ENCODE data around the gene ATP2A1.

ATP2A1 gene

DNA sequence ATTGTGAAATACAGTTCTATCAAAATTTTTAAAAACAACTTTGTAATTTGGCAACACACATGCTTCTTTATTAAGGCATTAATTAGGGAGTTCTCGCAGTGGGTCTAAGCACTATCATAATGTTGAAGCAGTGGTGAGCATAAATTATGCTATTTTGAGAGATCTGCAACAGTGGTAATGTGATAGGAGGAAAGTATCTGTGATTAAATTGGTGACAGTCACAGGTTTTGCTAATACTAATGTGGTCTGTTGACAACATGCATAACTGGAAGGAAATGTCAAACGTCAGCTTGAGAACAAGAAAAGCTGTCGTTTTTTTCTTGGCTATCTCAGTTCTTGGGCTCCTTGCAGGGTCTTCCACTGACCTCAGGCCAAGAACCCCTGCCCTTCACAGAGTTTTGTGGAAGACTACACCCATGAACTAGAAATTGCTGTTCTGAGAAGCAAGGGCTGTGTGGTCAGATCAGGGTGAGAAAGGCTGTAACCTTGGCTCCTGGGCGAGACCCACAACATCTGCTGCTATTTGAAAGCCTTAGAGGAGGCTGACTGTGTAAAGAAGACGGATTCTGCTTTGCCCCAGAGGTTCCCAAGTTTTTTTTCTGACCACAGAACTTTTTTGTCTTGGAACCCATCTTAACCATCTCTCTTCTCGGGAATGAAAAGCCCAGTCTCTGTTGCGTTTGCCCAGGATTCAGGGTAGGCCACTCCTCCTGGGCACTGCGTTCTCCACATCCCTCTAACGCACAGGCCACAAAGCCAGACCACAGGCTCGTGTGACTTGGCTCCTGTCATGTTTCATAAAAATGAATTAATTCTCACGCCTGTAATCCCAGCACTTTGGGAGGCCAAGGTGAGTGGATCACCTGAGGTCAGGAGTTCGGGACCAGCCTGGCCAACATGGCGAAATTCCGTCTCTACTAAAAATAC lies 13.9 kb downstream of the ATP2A1 start:
- Histone ChIP-seq H3K9me3 (ENCODE audit: control insufficient read depth, low read length) (no peaks in the 10 kb centered on the region), H3K36me3 (ENCODE audit: control insufficient read depth, insufficient read depth, low read length) (no peaks in the 10 kb centered on the region), H2AFZ (no peak overlapping the region), H3K4me3 (ENCODE audit: low read depth, low read length) (no peak overlapping the region), H3K9ac (no peak overlapping the region), H3K79me2 (no peaks in the 10 kb centered on the region), H3K4me1 (no peaks in the 10 kb centered on the region), H3K4me2 (ENCODE audit: low read length) (no peak overlapping the region), H3K27ac (no peak overlapping the region), H3K27me3 (ENCODE audit: control insufficient read depth, insufficient read depth, low read length) (no peaks in the 10 kb centered on the region)
- TF ChIP-seq, protein P1, sequence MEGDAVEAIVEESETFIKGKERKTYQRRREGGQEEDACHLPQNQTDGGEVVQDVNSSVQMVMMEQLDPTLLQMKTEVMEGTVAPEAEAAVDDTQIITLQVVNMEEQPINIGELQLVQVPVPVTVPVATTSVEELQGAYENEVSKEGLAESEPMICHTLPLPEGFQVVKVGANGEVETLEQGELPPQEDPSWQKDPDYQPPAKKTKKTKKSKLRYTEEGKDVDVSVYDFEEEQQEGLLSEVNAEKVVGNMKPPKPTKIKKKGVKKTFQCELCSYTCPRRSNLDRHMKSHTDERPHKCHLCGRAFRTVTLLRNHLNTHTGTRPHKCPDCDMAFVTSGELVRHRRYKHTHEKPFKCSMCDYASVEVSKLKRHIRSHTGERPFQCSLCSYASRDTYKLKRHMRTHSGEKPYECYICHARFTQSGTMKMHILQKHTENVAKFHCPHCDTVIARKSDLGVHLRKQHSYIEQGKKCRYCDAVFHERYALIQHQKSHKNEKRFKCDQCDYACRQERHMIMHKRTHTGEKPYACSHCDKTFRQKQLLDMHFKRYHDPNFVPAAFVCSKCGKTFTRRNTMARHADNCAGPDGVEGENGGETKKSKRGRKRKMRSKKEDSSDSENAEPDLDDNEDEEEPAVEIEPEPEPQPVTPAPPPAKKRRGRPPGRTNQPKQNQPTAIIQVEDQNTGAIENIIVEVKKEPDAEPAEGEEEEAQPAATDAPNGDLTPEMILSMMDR (IDR thresholded peaks at IDR 0.05) = no peak

DNA sequence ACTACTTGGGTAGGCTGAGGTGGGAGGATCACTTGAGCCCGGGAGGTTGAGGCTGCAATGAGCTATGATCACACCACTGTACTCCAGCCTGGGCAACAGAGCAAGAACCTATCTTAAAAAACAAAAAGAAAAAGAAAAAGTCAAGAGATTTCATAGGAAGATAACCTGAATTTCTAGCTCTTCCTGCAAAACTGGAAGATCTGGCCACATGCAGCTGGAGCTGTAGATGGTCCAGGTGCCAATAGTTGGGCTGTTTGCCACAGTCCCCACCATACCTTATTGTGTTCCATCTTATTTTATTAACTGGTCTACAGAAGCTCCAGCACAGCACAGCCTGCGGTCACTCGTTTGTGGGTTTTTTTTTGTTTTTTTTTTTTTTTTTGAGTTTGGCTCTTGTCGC lies 15.0 kb downstream of the ATP2A1 start:
- Histone ChIP-seq H3K79me2 (no peaks in the 10 kb centered on the region), H3K27ac (no peak overlapping the region), H3K9ac (no peak overlapping the region), H3K4me1 (no peaks in the 10 kb centered on the region), H3K36me3 (ENCODE audit: control insufficient read depth, insufficient read depth, low read length) (no peaks in the 10 kb centered on the region), H3K4me2 (ENCODE audit: low read length) (no peak overlapping the region), H3K9me3 (ENCODE audit: control insufficient read depth, low read length) (no peaks in the 10 kb centered on the region), H3K4me3 (ENCODE audit: low read depth, low read length) (no peak overlapping the region), H3K27me3 (ENCODE audit: control insufficient read depth, insufficient read depth, low read length) (no peaks in the 10 kb centered on the region), H2AFZ (no peak overlapping the region)
- TF ChIP-seq, protein P1 (IDR thresholded peaks at IDR 0.05) = no peak

DNA sequence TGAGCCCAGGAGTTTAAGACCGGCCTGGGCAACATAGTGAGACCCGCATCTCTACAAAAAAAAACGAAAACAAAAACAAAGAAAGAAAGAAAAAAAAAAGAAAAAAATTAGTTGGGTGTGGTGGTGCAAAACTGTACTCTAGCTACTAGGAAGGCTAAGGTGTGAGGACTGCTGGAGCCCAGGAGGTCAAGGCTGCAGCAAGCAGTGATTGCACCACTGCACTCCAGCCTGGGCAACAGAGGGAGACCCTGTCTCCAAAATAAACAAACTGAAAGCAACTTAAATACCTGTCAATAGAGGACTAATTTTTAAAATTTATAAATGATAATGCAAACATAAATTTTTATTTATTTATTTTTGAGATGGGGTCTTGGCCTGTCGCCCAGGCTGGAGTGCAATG lies 17.3 kb downstream of the ATP2A1 start:
- TF ChIP-seq, protein P1 (IDR thresholded peaks at IDR 0.05) = no peak
- Histone ChIP-seq H3K27me3 (ENCODE audit: control insufficient read depth, insufficient read depth, low read length) (no peaks in the 10 kb centered on the region), H3K9me3 (ENCODE audit: control insufficient read depth, low read length) (no peaks in the 10 kb centered on the region), H3K36me3 (ENCODE audit: control insufficient read depth, insufficient read depth, low read length) (no peaks in the 10 kb centered on the region), H3K9ac (no peak overlapping the region), H3K27ac (no peak overlapping the region), H3K4me3 (ENCODE audit: low read depth, low read length) (no peak overlapping the region), H3K79me2 (no peaks in the 10 kb centered on the region), H2AFZ (no peak overlapping the region), H3K4me1 (no peaks in the 10 kb centered on the region), H3K4me2 (ENCODE audit: low read length) (no peak overlapping the region)

DNA sequence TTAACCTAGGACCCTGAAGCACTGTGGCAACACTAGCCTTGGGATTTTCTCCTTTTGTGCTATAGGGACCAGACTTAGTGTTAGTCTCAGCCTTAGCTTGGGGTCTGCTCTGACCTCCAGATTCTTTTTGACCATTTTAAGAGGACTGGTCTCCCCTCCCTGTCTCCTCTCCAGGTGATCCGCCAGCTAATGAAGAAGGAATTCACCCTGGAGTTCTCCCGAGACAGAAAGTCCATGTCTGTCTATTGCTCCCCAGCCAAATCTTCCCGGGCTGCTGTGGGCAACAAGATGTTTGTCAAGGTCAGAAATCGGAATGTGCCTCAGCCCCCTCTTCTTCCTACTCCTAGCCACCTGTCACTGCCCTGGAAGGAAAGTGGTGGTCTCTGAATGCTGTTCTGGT lies 19.5 kb downstream of the ATP2A1 start:
- Histone ChIP-seq H3K27me3 (ENCODE audit: control insufficient read depth, insufficient read depth, low read length) (no peaks in the 10 kb centered on the region), H3K79me2 (no peaks in the 10 kb centered on the region), H3K9me3 (ENCODE audit: control insufficient read depth, low read length) (no peaks in the 10 kb centered on the region), H3K9ac (no peak overlapping the region), H3K27ac (no peak overlapping the region), H3K4me3 (ENCODE audit: low read depth, low read length) (no peak overlapping the region), H3K36me3 (ENCODE audit: control insufficient read depth, insufficient read depth, low read length) (no peaks in the 10 kb centered on the region), H3K4me2 (ENCODE audit: low read length) (no peak overlapping the region), H3K4me1 (no peaks in the 10 kb centered on the region), H2AFZ (no peak overlapping the region)
- TF ChIP-seq, protein P1 (IDR thresholded peaks at IDR 0.05) = no peak

DNA sequence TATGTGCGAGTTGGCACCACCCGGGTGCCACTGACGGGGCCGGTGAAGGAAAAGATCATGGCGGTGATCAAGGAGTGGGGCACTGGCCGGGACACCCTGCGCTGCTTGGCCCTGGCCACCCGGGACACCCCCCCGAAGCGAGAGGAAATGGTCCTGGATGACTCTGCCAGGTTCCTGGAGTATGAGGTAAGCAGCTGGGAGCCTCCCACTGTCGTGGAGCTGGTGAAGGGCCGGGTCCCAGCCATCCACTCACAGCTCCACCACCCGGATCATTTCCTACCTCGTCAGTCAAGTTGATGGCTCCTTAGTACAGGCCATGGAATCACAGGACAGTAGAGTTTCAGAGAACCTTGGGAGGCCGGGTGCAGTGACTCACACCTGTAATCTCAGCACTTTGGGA lies 20.0 kb downstream of the ATP2A1 start:
- no peak overlapping the region for H3K9ac ChIP-seq
- H3K4me1 ChIP-seq = no peaks in the 10 kb centered on the region
- H3K27ac ChIP-seq = no peak overlapping the region
- H3K4me3 ChIP-seq (ENCODE audit: low read depth, low read length) = no peak overlapping the region
- no peaks in the 10 kb centered on the region for H3K79me2 ChIP-seq
- no peak overlapping the region for H2AFZ ChIP-seq
- no peaks in the 10 kb centered on the region for H3K9me3 ChIP-seq (ENCODE audit: control insufficient read depth, low read length)
- H3K4me2 ChIP-seq (ENCODE audit: low read length) = no peak overlapping the region
- H3K36me3 ChIP-seq (ENCODE audit: control insufficient read depth, insufficient read depth, low read length) = no peaks in the 10 kb centered on the region
- H3K27me3 ChIP-seq (ENCODE audit: control insufficient read depth, insufficient read depth, low read length) = no peaks in the 10 kb centered on the region
- TF ChIP-seq, protein P1 (IDR thresholded peaks at IDR 0.05) = no peak
